Measurements from ENCODE around the gene BMPER.

BMPER gene

DNA sequence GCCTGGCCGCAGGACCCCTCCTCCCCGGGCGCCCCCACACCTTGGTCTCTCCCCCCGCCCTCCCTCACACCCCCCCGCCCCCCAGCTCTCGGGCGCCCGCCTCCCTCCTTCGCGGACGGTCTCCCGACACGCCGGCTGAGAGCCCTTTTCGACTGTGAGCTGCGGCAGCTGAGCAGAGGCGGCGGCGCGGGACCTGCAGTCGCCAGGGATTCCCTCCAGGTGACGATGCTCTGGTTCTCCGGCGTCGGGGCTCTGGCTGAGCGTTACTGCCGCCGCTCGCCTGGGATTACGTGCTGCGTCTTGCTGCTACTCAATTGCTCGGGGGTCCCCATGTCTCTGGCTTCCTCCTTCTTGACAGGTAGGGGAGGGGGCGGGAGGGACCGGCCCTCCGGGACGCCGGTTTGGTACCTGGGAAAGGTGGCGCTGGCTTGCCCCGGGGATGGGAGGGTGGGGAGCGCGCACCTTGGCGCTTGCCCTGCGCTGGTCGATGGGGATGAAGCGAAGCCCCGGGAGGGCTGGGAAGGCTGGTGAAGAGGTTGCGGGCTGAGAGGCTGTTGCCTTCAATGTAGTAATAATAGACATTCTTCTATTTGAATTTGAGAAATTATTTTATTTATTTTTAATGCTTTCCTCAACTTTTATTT is at the start of gene BMPER:
TSS of gene BMPER (plus strand) at position 151 of the 644 bp plus-strand sequence. CDS start at position 226, 75 bp downstream.
- in situ Hi-C loops (cut with MboI; ENCODE audit: low sequenced_read_pairs), result no loop called here

- in situ Hi-C loops (cut with MboI; ENCODE audit: low sequenced_read_pairs), result no loop called here
These were observed 43.4 kb upstream of the BMPER start for GRCh38 chr7:33861947-33862346.

DNA sequence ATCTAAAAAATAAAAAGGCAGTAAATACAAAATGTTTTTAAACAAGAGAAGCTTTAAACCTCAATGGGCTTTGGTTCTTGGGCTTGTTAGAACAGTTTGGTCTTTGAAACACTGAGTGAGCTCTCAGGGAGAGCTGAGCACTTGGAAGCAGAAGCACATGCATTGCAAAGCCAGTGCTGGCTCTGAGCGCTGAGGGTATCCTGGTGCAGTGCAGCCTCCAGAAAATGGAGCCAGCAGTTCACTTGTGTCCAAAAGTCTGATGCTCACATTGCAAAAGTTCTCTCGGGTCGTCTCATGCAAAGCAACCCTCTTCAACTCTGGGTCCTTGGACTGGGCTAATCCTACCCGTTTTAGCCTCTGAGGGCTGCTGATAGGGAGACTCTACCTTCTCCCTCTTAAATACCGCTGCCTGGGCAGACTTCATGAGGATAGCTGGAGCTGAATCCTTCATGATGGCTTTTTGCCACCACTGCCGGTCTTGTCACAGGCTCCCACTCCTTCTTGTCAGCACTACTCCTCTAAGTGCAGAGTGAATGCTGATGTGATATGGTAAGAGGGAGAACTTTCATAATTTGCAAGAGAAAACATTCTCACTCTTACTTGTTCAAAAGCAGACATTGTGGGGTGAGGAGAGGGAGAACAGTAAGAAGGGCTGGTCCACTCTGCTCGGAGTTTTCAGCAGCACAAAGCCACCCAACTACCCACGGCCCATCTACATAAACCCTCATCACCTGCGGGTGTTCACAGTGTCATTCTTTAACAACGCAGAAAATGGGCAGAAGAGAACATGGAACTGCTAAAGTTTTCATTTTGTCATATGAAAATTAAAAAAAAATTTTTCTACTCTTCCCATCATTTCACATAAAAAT is 42.2 kb upstream of the BMPER start:
- in situ Hi-C loops (cut with MboI; ENCODE audit: low sequenced_read_pairs), result no loop called here

GRCh38 chr7:33868166-33868565 is 37.2 kb upstream of the BMPER start:
- in situ Hi-C loops (cut with MboI; ENCODE audit: low sequenced_read_pairs), result no loop called here

- in situ Hi-C loops (cut with MboI; ENCODE audit: low sequenced_read_pairs), result no loop called here
These were observed 36.2 kb upstream of the BMPER start for GRCh38 chr7:33869176-33869575.

DNA sequence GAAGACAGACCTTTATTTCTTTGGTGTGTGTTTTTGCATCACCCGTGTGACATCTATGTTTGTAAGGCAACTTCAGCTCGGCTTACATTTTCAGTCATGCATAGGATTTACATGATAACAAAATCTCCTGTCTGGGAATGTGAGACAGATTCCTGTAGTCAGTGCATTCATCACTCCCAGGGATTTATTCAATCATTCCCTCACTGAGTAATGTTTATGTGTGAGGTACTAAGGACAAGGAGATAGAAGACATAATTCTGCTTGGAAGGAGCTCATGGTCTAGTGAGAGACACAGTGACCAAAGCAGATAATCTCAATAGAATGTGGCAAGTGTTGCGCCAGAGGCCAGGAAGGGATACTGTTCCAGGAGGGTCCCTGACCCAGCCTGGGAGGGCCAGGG is 35.2 kb upstream of the BMPER start:
- in situ Hi-C loops (cut with MboI; ENCODE audit: low sequenced_read_pairs), result no loop called here

- in situ Hi-C loops (cut with MboI; ENCODE audit: low sequenced_read_pairs), result no loop called here
These were observed 32.5 kb upstream of the BMPER start for GRCh38 chr7:33872870-33873269.

- in situ Hi-C loops (cut with MboI; ENCODE audit: low sequenced_read_pairs), result no loop called here
These were observed 31.8 kb upstream of the BMPER start for GRCh38 chr7:33873518-33873917.

GRCh38 chr7:33873981-33874750 is 31.2 kb upstream of the BMPER start:
- in situ Hi-C loops (cut with MboI; ENCODE audit: low sequenced_read_pairs), result no loop called here

DNA sequence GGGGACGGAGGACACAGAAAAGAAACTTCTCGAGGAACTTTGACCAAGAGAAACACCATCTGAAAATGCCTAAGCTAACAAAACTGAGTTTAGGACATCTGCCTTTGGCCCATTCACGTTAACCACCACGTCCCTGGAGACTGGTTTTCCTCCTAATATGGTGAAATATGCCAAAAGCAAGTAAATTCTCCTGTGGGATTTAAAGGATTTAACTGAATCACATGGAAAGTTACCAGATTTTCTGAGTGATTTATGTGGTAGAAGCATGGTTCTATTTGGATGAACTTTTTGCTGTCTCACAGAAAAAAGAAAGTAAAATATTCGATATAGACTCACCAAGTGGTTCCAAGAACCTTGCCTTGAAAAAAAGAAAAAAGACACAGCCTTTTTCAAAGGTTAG is 30.4 kb upstream of the BMPER start:
- in situ Hi-C loops (cut with MboI; ENCODE audit: low sequenced_read_pairs), result no loop called here

DNA sequence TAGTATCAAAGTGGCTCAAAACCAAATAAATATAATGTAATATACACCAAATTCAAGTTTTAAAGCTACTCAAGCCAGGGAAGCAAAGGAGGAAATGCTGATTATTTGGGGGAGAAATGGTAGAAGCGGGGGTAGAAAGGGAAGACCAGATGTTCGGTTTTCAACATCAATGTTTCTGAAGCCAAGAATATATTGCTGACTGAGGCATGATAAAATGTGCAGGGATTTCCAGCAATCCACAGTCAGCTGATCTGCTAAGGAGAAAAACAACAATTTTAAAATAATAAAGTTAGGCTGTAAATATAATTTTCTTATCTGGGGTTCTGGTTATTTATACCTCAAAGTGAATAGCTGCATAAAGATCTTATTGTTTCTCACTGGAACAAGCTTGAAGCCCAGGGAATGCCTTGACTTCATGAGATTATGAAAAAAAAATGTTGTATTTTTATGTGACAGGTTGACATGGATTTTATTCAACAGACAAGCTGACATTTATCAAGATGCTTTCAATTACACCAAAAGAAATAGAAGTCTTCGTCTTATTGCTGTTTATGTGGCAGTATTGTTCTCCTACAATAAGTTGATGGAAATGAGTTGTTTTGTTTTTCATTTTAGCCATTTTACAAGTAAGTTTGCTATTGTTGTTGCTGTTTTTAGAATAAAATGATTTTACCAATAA is 28.6 kb upstream of the BMPER start:
- in situ Hi-C loops (cut with MboI; ENCODE audit: low sequenced_read_pairs), result no loop called here

- in situ Hi-C loops (cut with MboI; ENCODE audit: low sequenced_read_pairs), result no loop called here
These were observed 24.6 kb upstream of the BMPER start for GRCh38 chr7:33880787-33881186.

- in situ Hi-C loops (cut with MboI; ENCODE audit: low sequenced_read_pairs), result no loop called here
These were observed 24.0 kb upstream of the BMPER start for GRCh38 chr7:33881316-33881715.

DNA sequence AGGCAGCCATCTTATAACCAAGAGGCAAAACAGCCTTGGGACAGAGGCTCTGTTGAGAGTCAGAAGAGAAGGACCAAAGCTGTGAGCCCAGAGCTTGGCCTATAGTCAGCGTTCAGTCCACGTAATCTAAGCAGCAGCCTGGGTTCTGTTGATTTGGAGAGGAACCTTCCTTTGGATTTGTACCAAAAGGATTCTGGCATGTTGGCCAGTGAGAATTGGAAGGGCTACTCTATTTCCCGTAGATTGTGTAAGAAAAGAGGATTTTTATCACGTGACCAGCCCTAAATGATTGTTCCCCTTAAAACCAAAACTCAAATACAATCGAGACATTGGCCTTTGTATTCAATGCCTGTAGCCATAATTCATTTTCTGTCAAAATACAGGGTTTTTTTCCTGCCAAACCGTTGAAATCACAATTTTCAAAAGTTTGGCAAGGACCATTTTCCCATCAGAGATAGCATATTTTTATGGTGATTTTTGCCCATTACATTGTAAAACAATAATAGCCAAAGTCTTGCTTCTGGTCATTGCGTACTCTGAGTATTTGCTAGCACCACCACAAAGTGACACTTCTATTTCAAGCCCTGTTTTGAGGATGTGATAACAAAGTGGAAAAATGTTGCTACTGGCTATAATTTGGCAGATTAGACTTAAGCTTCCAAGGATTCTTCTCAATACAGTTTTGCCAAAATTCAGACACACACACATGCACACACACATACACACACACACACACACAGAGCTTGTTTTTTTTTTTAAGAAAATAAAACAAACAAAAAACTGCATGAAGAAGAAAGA is 23.1 kb upstream of the BMPER start:
- in situ Hi-C loops (cut with MboI; ENCODE audit: low sequenced_read_pairs), result no loop called here

- in situ Hi-C loops (cut with MboI; ENCODE audit: low sequenced_read_pairs), result no loop called here
These were observed 22.2 kb upstream of the BMPER start for GRCh38 chr7:33882950-33883670.

DNA sequence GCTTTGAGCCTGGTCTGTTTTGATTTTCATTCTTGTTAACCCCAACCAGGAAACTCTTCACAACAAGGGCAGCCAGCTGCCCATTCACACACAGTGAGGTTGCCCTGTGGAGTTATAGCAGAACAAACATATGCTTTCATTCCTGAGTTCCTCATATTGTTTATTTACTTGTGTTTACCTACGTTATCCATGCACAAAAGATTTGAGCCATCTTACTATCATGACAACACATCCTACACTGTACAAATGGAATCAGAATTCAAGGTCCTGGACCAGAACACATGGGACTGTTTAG is 21.7 kb upstream of the BMPER start:
- in situ Hi-C loops (cut with MboI; ENCODE audit: low sequenced_read_pairs), result no loop called here

DNA sequence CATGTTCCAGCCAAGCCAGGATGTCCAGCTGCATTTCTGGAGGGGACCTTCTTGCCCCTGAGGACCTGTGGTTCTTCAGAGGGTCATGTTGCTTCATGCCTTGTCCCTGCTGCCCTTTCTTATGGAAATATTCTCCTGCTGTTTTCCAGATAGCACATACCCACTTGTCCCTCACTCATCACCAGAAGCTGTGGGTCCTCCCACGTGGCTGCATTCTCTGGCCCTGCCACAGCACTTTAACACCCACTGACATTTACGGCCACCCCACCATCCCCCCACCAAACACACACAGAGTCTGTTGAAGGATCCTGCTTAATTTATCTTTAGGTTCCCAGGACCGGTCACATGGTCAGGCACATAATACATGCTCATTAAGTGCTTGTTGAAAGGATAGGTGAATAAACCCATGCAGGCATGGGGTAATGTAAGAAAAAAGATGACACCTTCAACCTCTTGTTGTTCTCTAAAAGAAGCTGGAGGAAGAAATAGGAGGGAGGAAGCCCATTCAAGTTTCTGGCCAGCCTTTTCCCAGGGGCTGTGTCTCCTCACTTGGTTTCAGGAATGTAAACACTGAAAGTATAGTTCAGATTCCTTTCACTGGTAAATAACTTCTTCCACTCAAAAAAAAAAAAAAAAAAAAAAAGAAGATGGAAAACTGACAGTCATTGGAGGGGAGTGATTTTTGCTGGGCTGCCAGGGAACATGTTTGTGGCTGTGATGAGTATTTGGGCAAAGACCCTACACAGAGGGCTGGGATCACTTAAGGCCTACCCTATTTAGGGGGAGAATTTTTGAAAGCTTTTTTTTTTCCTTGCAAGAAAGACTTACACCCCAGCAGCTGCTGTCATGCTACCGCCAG is 19.8 kb upstream of the BMPER start:
- in situ Hi-C loops (cut with MboI; ENCODE audit: low sequenced_read_pairs), result no loop called here

DNA sequence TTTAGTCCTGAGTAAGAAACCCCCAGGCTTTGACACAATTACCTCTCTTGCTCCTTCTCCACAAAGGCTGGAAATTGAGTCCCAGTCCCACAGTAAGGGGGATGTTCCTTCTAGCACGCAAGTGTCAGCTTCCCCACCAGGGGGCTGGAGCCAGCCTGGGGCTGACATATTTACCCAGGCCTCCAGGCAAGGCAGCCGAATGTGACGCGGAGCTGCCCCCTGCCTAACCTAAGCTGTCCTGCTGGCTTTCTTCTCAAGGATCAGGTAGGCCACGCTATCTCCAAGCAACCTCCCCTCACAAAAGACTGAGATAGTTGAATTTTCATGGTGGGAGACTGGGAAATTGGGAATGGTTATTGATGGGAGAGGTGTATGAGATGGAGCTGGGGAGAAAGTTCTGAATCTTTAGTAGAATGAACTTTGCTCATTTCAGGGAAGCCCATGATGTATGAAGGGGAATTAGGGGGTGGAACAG is 19.2 kb upstream of the BMPER start:
- in situ Hi-C loops (cut with MboI; ENCODE audit: low sequenced_read_pairs), result no loop called here
